B cell (primary cell): ENCODE results near the gene THBS3. TPM values are rescaled to one million over a fixed set of nuclear protein-coding genes. Genes with fewer than 3 reads are reported as not detected.

Experiments used
- ATAC-seq: fragments of 200-7000 bp; cut with Tn5 transposase; one replicate; pipeline ENCODE4 v1.10.0; 2021; ENCODE audit warnings: low read depth, mild to moderate bottlenecking, moderate number of reproducible peaks, moderate library complexity
- CTCF ChIA-PET: fragments of 350-600 bp; sonication (Branson Sonifier 250); formaldehyde crosslinking; loops from one replicate; lab custom pipeline; 2021; ENCODE audit warnings: antibody characterized with exemption, inconsistent platforms; lab: Charles Lee
- POLR2A ChIA-PET: fragments of 350-600 bp; sonication (Branson Sonifier 250); formaldehyde crosslinking; loops from one replicate; lab custom pipeline; 2021; ENCODE audit warnings: antibody characterized with exemption; lab: Charles Lee
- DNase-seq: peaks from one replicate; pipeline ENCODE4 v3.0.0; 2013
- H2AFZ ChIP-seq: 2 replicates; pipeline ENCODE4 v1.6.1; 2012; ENCODE audit warnings: mild to moderate bottlenecking, low read depth, low read length; ENCODE audit not compliant: insufficient read depth, poor library complexity, severe bottlenecking
- H3K27ac ChIP-seq, 2 donors: 1 replicate in 1 of 2; 2 replicates in 1 of 2; pipeline ENCODE4 v1.5.1; 2012 to 2013; ENCODE audit warnings: low read length in 2 of 2, mild to moderate bottlenecking in 2 of 2, moderate library complexity in 1 of 2
- H3K27me3 ChIP-seq, 4 experiments: fragments of 200-600 bp in 1 of 4; sonication (generic) in 1 of 4; replicated peaks in 1 of 4; 1 replicate in 2 of 4; 2 replicates in 2 of 4; pipeline versions ENCODE4 v1.6.1 to v1.7.0; 2013 to 2016; ENCODE audit warnings: low read length in 3 of 4, mild to moderate bottlenecking in 2 of 4, mixed read lengths in 1 of 4, moderate library complexity in 1 of 4; ENCODE audit not compliant: insufficient read depth in 4 of 4, control insufficient read depth in 3 of 4; ENCODE audit errors: control extremely low read depth in 1 of 4
- H3K36me3 ChIP-seq, 2 experiments: replicated peaks in 1 of 2; 1 replicate in 1 of 2; 2 replicates in 1 of 2; pipeline versions ENCODE4 v1.6.1 to v1.7.1; 2013; ENCODE audit warnings: low read length in 1 of 2; ENCODE audit not compliant: insufficient read depth in 2 of 2, control insufficient read depth in 1 of 2; ENCODE audit errors: control extremely low read depth in 1 of 2, extremely low read depth in 1 of 2
- H3K4me1 ChIP-seq, 2 donors: fragments of 200-600 bp in 1 of 2; sonication (generic) in 1 of 2; 1 replicate in 1 of 2; 2 replicates in 1 of 2; pipeline versions ENCODE4 v1.5.1 to v1.6.1; 2013 to 2017; ENCODE audit warnings: low read length in 2 of 2; ENCODE audit not compliant: control insufficient read depth in 2 of 2, insufficient read depth in 2 of 2
- H3K4me2 ChIP-seq: replicated peaks from 2 replicates; pipeline ENCODE3; 2012; ENCODE audit warnings: mild to moderate bottlenecking, low read depth, low read length; ENCODE audit not compliant: poor library complexity, severe bottlenecking
- H3K4me3 ChIP-seq, 5 experiments: fragments of 200-600 bp in 1 of 5; sonication (generic) in 1 of 5; 1 replicate in 3 of 5; 2 replicates in 2 of 5; pipeline versions ENCODE4 v1.5.1 to v1.7.0; 2011 to 2016; ENCODE audit warnings: low read length in 4 of 5, mild to moderate bottlenecking in 4 of 5, low read depth in 2 of 5, control low read depth in 1 of 5, moderate library complexity in 1 of 5; ENCODE audit not compliant: insufficient read depth in 1 of 5; ENCODE audit errors: control extremely low read depth in 1 of 5, extremely low read depth in 1 of 5
- H3K79me2 ChIP-seq: fragments of 200-600 bp; sonication (generic); one replicate; pipeline ENCODE4 v1.6.0; 2016; ENCODE audit warnings: low read length; ENCODE audit not compliant: control insufficient read depth, insufficient read depth
- H3K9ac ChIP-seq: fragments of 200-600 bp; sonication (generic); 2 replicates; pipeline ENCODE4 v1.6.1; 2017; ENCODE audit warnings: mild to moderate bottlenecking, low read length, moderate library complexity
- H3K9me3 ChIP-seq, 3 donors: one replicate each; pipeline versions ENCODE4 v1.6.1 to v1.7.1; 2013; ENCODE audit warnings: low read length in 2 of 3; ENCODE audit not compliant: control insufficient read depth in 2 of 3, insufficient read depth in 1 of 3; ENCODE audit errors: control extremely low read depth in 1 of 3
- H4K20me1 ChIP-seq: 2 replicates; pipeline ENCODE4 v1.6.0; 2012; ENCODE audit warnings: mild to moderate bottlenecking, low read length; ENCODE audit not compliant: insufficient read depth, control insufficient read depth, poor library complexity, severe bottlenecking
- H3K27ac Mint-ChIP-seq: one replicate; pipeline ENCODE4 v1.8.0; 2021; ENCODE audit warnings: mixed read lengths
- H3K27me3 Mint-ChIP-seq: one replicate; pipeline ENCODE4 v1.8.0; 2021; ENCODE audit warnings: mixed read lengths
- H3K4me1 Mint-ChIP-seq: one replicate; pipeline ENCODE4 v1.8.0; 2021; ENCODE audit warnings: mixed read lengths
- H3K4me3 Mint-ChIP-seq: one replicate; pipeline ENCODE4 v1.8.0; 2021; ENCODE audit warnings: mixed read lengths
- H3K9me3 Mint-ChIP-seq: one replicate; pipeline ENCODE4 v1.8.0; 2022; ENCODE audit warnings: mixed read lengths; ENCODE audit not compliant: insufficient read depth
- CTCF ChIP-seq: fragments of 200-600 bp; IDR thresholded peaks from one replicate; pipeline ENCODE4 v1.8.0; 2022; ENCODE audit warnings: antibody characterized with exemption, mild to moderate bottlenecking
- EZH2 ChIP-seq: IDR thresholded peaks from 2 replicates; pipeline ENCODE4 v1.6.1; 2012; ENCODE audit warnings: borderline replicate concordance, low read depth, mild to moderate bottlenecking, moderate library complexity, low read length; ENCODE audit not compliant: insufficient read depth, poor library complexity, severe bottlenecking
- WGBS: methylation state at CpG from one replicate; pipeline ENCODE4 v1.1.5; 2013; ENCODE audit warnings: missing lambda C conversion rate; ENCODE audit not compliant: insufficient coverage; 5-methylcytosine and 5-hydroxymethylcytosine counted together
- intact Hi-C: fragments of 100-400 bp; cut with micrococcal nuclease; formaldehyde crosslinking; loops from one replicate; pipeline ENCODE4 v1.10.0; 2022
- polyA plus RNA-seq: library from polyadenylated mRNA; depleted of rRNA; stranded (reverse); fragments of >200 nt; gene quantifications from 2 replicates; pipeline ENCODE4 v1.2.3, GENCODE V29; 2012
- total RNA-seq, 2 donors: library from RNA; stranded (reverse); fragments of 120-200 nt in 1 of 2; gene quantifications; 1 replicate in 1 of 2; 2 replicates in 1 of 2; pipeline versions ENCODE4 v1.2.3 to v1.2.4, GENCODE V29; 2013 to 2022

THBS3 gene
- total and polyA plus RNA-seq, 2 donors (not counting 1 experiment from before 2014, with no cell fraction given) = 28.0 to 28.6 TPM

GRCh38 chr1:155177192-155177917 lies 30.3 kb downstream of the THBS3 start:
- Histone ChIP-seq H2AFZ (no peak overlapping the region), H3K4me3 (no peak overlapping the region), H3K27ac (no peak overlapping the region), H3K4me1 (peaks cover 19 to 28% of the 10 kb centered on the region in 2 donors), H3K79me2 (peaks cover 15% of the 10 kb centered on the region), H3K4me2 (no peak overlapping the region), H4K20me1 (no peaks in the 10 kb centered on the region), H3K9ac (no peak overlapping the region), H3K36me3 (no peaks in the 10 kb centered on the region), H3K9me3 (no peaks in the 10 kb centered on the region), H3K27me3 (no peaks in the 10 kb centered on the region)
- intact Hi-C loops = loop anchor here (2.0 kb wide), 1 partner anchor 15 kb away; no protein-coding TSS in a partner anchor
- WGBS = 85% methylated on average over 11 of the region's 11 CpGs
- DNase-seq (peak; percentile 18), ATAC-seq (no peak)
- Mint-ChIP-seq H3K4me3 (no peak overlapping the region), H3K4me1 (peaks cover 29% of the 10 kb centered on the region), H3K27ac (no peak overlapping the region), H3K9me3 (no peaks in the 10 kb centered on the region), H3K27me3 (no peaks in the 10 kb centered on the region)
- no peak for TF ChIP-seq CTCF
- TF ChIP-seq EZH2 = no peak
- CTCF ChIA-PET = interaction anchor here (0.5 to 12.7 kb wide), 15 partner anchors 8 to 408 kb away, joined by 3 to 196 read pairs (median 6); partner anchors contain the start of genes MTX1 and THBS3
- POLR2A ChIA-PET = interaction anchor here (0.6 to 1.1 kb wide), 2 partner anchors 16 to 768 kb away, joined by 5 to 8 read pairs; no protein-coding TSS in a partner anchor
